Psoas muscle (tissue), 8 donors: ENCODE measurements around the gene ANOS1. TPM values are rescaled to one million over a fixed set of nuclear protein-coding genes. Genes with fewer than 3 reads are reported as not detected.

Experiments used
- ATAC-seq, 4 donors: fragments of 200-7000 bp; cut with Tn5 transposase; one replicate each; pipeline ENCODE4 v1.9.1; 2020; ENCODE audit warnings: moderate library complexity in 3 of 4, mild to moderate bottlenecking in 2 of 4
- DNase-seq, 2 donors: peaks; one replicate each; pipeline ENCODE4 v3.0.0-alpha.2; 2020
- H3K27ac ChIP-seq: fragments of 200-600 bp; one replicate; pipeline ENCODE4 v1.8.0; 2022
- H3K27me3 ChIP-seq, 3 donors: fragments of 200-600 bp in 1 of 3; one replicate each; pipeline versions ENCODE4 v1.6.1 to v1.8.0; 2013 to 2022; ENCODE audit warnings: low read length in 2 of 3, mild to moderate bottlenecking in 2 of 3, moderate library complexity in 1 of 3; ENCODE audit not compliant: insufficient read depth in 3 of 3
- H3K36me3 ChIP-seq, 2 donors: fragments of 200-600 bp in 1 of 2; one replicate each; pipeline versions ENCODE4 v1.6.1 to v1.8.0; 2013 to 2022; ENCODE audit warnings: low read depth in 1 of 2, mild to moderate bottlenecking in 1 of 2, moderate library complexity in 1 of 2; ENCODE audit not compliant: insufficient read depth in 1 of 2
- H3K4me1 ChIP-seq: fragments of 200-600 bp; one replicate; pipeline ENCODE4 v1.8.0; 2022
- H3K4me3 ChIP-seq: fragments of 200-600 bp; one replicate; pipeline ENCODE4 v1.8.0; 2022; ENCODE audit warnings: mild to moderate bottlenecking
- H3K9me3 ChIP-seq: fragments of 200-600 bp; one replicate; pipeline ENCODE4 v1.8.0; 2022
- CTCF ChIP-seq: fragments of 200-600 bp; IDR thresholded peaks from one replicate; pipeline ENCODE4 v1.8.0; 2022; ENCODE audit warnings: antibody characterized with exemption
- WGBS, 3 donors: extraction: QIAGEN DNeasy Blood & Tissue Kit; methylation state at CpG; one replicate each; pipeline versions ENCODE4 v1.1.6 to v1.1.7; 2013; 5-methylcytosine and 5-hydroxymethylcytosine counted together
- intact Hi-C, 2 donors: fragments of 100-400 bp; cut with DNase I; formaldehyde crosslinking; loops; one replicate each; pipeline versions ENCODE4 v1.11.0 to v1.14.2; 2022
- polyA plus RNA-seq, 3 donors: library from polyadenylated mRNA; stranded (reverse); fragments of 200-250 nt; gene quantifications; one replicate each; pipeline ENCODE4 v1.2.3, GENCODE V29; 2013
- total RNA-seq, 4 donors: library from RNA; stranded (reverse); fragmentation: NEBNext Ultra II Directional in 2 of 4; extraction: Animal tissue kit (Norgen Biotek cat#: 25700) in 2 of 4; gene quantifications; one replicate each; pipeline versions ENCODE4 v1.2.1 to v1.2.4, GENCODE V29; 2021 to 2023
- donor health status: healthy with polysubstance abuse.
- donor health status: DM: no; HTN: no; CAD: no; lungs with moderate emphysema.
- donor health status: Bipolar disorder and iron deficiency.
- donor health status: healthy.
- donor health status: DM: yes; HTN: yes; CAD: no.
- donor health status: DM: no; HTN: no; CAD: no.
- donor health status: DM: no; HTN: no; CAD: no.
- donor health status: DM: yes; HTN: yes; CAD: no.

Gene ANOS1
- total and polyA plus RNA-seq, 7 donors, result 0.55 to 11.7 (median 3.4) TPM

- H3K36me3 ChIP-seq, result no peaks in the 10 kb centered on the region
- TF ChIP-seq CTCF, result no peak
Measured at GRCh38 chrX:8741981-8742380, 10.0 kb upstream of the ANOS1 start.

GRCh38 chrX:8738588-8739189 is 6.8 kb upstream of the ANOS1 start:
- ATAC-seq (peak in 3 of 4 donors; percentile 61 to 89 (median 71)), DNase-seq (peak in 1 of 2 donors; percentile 39)
- H3K9me3 ChIP-seq, result no peaks in the 10 kb centered on the region
- H3K4me3 ChIP-seq, result peak overlapping the region; percentile 21
- peak; percentile 60 for TF ChIP-seq CTCF
- 0 to 1% (median 1%) methylated on average over 7 of the region's 7 CpGs for WGBS, 3 donors
- intact Hi-C loops, result loop anchor here in 1 of 2 donors (5.0 kb wide), 1 partner anchor 741 kb away; no protein-coding TSS in a partner anchor
- H3K36me3 ChIP-seq, result no peaks in the 10 kb centered on the region
- H3K27me3 ChIP-seq, result no peaks in the 10 kb centered on the region
- peak overlapping the region; percentile 62 for H3K27ac ChIP-seq
- H3K4me1 ChIP-seq, result no peaks in the 10 kb centered on the region

More at GRCh38 chrX:8741981-8742380, 10.0 kb upstream of the ANOS1 start:
- H3K27ac ChIP-seq, result no peak overlapping the region
- H3K9me3 ChIP-seq, result no peaks in the 10 kb centered on the region
- DNase-seq (no peak), ATAC-seq (no peak)
- H3K4me1 ChIP-seq, result no peaks in the 10 kb centered on the region
- intact Hi-C loops, result loop anchor here (5.0 to 10.0 kb wide), 4 partner anchors 73 to 963 kb away; no protein-coding TSS in a partner anchor
- 88 to 93% (median 92%) methylated on average over 10 of the region's 10 CpGs for WGBS, 3 donors
- no peak overlapping the region for H3K4me3 ChIP-seq
- H3K27me3 ChIP-seq, result no peaks in the 10 kb centered on the region

DNA sequence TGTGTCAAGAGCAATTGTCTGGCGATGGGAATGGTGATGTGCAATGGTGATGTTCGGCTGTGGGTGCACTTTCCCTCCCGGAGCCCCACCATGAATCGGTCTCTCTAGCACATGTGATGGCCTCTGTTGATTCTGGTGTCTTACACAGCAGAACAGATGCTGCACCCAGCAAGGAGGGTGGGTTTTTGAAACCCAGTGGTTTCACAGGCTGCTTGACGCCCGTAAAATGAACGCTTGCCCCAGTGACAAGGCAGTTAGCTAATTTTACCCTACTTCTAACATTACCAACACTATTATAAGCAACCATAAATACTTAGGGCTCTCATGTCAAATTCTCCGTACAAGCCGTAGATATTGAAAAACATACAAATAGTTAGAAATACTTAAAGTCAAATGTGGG is 5.9 kb upstream of the ANOS1 start:
- Histone ChIP-seq H3K27me3 (peaks cover 0 to 4% (median 0%) of the 10 kb centered on the region in 3 donors), H3K4me3 (peak overlapping the region; percentile 21), H3K9me3 (no peaks in the 10 kb centered on the region), H3K27ac (peak overlapping the region; percentile 62), H3K36me3 (no peaks in the 10 kb centered on the region), H3K4me1 (no peaks in the 10 kb centered on the region)
- DNase-seq (no peak), ATAC-seq (peak in 3 of 4 donors; percentile 63 to 81 (median 66))
- 35 to 71% (median 47%) methylated on average over 9 of the region's 9 CpGs for WGBS, 3 donors
- intact Hi-C loops, result loop anchor here in 1 of 2 donors (5.0 kb wide), 1 partner anchor 741 kb away; no protein-coding TSS in a partner anchor
- no peak for TF ChIP-seq CTCF

GRCh38 chrX:8730812-8731558 is 952 bp downstream of the ANOS1 start:
- H3K27ac ChIP-seq, result peak overlapping the region; percentile 69
- no peaks in the 10 kb centered on the region for H3K36me3 ChIP-seq
- TF ChIP-seq CTCF, result no peak
- DNase-seq (peak; percentile 15 to 57), ATAC-seq (peak in 2 of 4 donors; percentile 24 to 40)
- peak overlapping the region; percentile 69 for H3K4me3 ChIP-seq
- H3K4me1 ChIP-seq, result no peaks in the 10 kb centered on the region
- peaks cover 0 to 33% (median 0%) of the 10 kb centered on the region in 3 donors for H3K27me3 ChIP-seq
- 0 to 1% (median 1%) methylated on average over 36 to 69 of the region's 69 CpGs for WGBS, 3 donors
- intact Hi-C loops, result loop anchor here in 1 of 2 donors (5.0 kb wide), 1 partner anchor 369 kb away; no protein-coding TSS in a partner anchor
- no peaks in the 10 kb centered on the region for H3K9me3 ChIP-seq
